LNCaP clone FGC (cell line): ENCODE measurements around the gene RBM42.

Experiments used
- DNase-seq: peaks from one replicate; pipeline ENCODE4 v3.0.0-alpha.2; 2011; ENCODE audit warnings: low read depth
- H3K4me3 ChIP-seq: 2 replicates; pipeline ENCODE4 v1.5.1; 2011; ENCODE audit warnings: mild to moderate bottlenecking, low read depth, low read length, control low read depth
- TF ChIP-seq, protein P1 (sequence below): IDR thresholded peaks from 2 replicates; pipeline ENCODE4 v1.5.1; 2012; ENCODE audit warnings: mild to moderate bottlenecking; ENCODE audit not compliant: control insufficient read depth, insufficient read depth; ENCODE audit errors: extremely low read depth

Gene RBM42

GRCh38 chr19:35643255-35644205, 14.7 kb downstream of the RBM42 start:
- peak overlapping the region; percentile 60 for H3K4me3 ChIP-seq
- peak; percentile 55 for DNase-seq
- TF ChIP-seq, protein P1, sequence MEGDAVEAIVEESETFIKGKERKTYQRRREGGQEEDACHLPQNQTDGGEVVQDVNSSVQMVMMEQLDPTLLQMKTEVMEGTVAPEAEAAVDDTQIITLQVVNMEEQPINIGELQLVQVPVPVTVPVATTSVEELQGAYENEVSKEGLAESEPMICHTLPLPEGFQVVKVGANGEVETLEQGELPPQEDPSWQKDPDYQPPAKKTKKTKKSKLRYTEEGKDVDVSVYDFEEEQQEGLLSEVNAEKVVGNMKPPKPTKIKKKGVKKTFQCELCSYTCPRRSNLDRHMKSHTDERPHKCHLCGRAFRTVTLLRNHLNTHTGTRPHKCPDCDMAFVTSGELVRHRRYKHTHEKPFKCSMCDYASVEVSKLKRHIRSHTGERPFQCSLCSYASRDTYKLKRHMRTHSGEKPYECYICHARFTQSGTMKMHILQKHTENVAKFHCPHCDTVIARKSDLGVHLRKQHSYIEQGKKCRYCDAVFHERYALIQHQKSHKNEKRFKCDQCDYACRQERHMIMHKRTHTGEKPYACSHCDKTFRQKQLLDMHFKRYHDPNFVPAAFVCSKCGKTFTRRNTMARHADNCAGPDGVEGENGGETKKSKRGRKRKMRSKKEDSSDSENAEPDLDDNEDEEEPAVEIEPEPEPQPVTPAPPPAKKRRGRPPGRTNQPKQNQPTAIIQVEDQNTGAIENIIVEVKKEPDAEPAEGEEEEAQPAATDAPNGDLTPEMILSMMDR: 0 out of 2 replicates have a peak, but pooled peaks have one; percentile 26

GRCh38 chr19:35644206-35644986, 15.6 kb downstream of the RBM42 start:
- DNase-seq: peak; percentile 89
- TF ChIP-seq, protein P1: no peak
- H3K4me3 ChIP-seq: peak overlapping the region; percentile 60

DNA sequence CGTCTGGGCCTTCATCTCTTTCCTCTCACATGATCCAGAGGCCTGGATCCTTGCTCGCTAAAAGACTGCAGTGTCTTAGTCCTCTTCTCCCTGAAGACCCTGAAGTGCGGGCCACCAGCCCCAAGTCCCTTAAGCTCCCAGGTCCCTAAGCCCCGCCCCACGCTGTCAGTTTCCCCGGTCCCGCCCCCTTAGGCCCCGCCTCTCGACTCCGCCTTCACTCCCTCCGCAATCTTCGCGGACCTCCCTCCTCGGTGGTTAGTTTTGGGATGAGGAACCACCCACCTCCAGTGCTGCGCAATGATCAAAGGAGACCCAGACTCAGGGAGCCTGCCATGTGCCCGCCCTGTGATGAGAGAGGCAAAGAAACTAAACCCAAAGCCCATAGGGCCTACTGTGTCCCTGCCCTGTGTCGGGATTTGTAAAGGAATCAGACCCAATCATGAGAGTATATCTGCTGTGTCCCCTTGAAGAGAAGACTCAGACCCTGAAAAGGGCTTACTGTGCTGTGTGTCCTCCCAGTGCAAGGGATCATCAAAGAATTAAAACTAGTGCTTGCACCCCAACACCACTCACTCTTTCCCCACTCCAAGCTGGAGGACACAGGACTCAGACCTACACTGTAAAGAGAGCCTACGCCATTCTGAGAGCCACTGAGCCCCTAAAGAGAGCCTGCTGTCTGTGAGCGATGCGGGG, 16.3 kb downstream of the RBM42 start:
- H3K4me3 ChIP-seq: peak overlapping the region; percentile 60
- TF ChIP-seq, protein P1: no peak
- no peak for DNase-seq

- TF ChIP-seq, protein P1: no peak
- H3K4me3 ChIP-seq: no peak overlapping the region
- DNase-seq: no peak
Observed at GRCh38 chr19:35645680-35646511, 17.1 kb downstream of the RBM42 start.

DNA sequence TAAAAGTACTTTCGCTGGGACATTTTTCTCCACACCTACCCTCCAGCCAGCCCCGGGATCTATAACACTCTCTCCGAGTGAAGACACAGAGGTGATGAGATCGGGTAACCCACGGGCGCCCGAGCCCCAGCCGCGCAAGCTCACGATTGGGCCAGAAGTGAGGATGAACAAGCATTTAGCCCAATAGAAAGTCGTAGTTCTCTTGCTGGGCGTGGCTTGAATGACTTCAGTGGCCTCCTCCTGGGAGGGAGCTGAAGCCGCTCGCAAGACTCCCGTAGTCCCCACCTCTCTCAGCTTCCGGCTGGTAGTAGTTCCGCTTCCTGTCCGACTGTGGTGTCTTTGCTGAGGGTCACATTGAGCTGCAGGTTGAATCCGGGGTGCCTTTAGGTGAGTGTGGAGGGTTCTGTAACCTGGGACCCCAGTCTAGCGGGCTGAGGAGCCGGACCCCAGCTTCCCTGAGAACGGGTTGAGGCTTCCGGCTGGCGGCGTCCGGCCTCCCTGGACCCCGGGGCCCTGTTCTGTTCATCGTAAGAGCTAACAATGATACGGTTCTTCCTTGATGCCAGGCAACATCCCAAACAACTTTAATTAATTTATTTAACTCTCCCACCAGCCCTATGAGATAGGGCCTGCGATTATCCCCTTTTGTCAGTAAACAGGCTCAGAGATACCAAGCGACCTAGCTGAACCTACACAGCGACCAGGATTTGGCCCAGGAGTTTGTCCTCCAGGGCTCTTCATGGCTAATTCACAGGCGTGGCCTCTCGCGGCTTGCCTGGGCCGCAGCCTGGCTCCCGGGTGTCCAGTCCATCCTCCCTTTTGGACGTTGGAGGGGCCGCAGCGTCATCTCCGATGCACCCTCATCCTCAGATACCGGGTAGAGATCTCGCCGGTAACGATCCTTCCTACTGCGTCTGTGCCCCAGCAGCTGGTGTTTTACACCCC, 19.5 kb downstream of the RBM42 start, which contains the start of gene COX6B1:
TSS of gene COX6B1 (plus strand) at position 307 of the 945 bp plus-strand sequence. CDS start 2,921 bp downstream, outside the sequence.
- TF ChIP-seq, protein P1: no peak
- DNase-seq: peak; percentile 95
- H3K4me3 ChIP-seq: peak within 1 kb of the TSS; percentile 81
